ENCODE results near the gene NR1D1.

DNA sequence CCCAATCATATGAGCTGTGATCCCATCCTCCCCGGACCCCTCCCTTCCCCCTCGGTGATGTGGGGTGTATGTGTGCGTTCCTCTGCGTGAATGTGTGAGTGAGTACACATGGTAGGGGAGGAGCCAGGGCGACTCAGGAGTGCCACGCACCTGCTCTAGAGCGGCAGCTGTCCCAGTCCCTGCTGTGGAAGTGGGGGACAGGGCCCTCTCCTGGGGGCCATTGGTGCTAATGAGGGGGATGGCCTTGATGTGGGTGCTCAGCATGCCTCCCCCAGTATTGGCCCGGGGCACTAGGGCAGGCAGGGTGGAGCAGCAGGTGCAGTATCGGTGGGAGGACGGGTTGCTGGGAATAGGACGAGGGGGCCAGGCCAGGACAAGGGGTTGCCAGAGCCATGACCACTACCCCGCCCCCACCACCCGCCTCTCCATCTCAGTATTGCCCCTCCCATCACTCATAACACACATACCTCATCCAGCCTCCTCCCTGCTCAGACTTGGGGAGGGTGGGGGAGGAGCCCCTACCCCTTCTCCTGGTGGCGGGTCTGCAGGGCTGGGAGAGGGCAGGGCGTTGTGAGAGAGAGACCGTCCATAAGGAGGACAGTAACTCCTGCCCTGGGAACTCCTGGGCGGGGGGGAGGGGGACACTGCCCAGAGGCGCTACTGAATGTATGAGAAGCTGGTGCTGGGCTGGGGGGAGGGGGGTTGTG is 8.5 kb downstream of the NR1D1 start:
- TF ChIP-seq, protein P1, sequence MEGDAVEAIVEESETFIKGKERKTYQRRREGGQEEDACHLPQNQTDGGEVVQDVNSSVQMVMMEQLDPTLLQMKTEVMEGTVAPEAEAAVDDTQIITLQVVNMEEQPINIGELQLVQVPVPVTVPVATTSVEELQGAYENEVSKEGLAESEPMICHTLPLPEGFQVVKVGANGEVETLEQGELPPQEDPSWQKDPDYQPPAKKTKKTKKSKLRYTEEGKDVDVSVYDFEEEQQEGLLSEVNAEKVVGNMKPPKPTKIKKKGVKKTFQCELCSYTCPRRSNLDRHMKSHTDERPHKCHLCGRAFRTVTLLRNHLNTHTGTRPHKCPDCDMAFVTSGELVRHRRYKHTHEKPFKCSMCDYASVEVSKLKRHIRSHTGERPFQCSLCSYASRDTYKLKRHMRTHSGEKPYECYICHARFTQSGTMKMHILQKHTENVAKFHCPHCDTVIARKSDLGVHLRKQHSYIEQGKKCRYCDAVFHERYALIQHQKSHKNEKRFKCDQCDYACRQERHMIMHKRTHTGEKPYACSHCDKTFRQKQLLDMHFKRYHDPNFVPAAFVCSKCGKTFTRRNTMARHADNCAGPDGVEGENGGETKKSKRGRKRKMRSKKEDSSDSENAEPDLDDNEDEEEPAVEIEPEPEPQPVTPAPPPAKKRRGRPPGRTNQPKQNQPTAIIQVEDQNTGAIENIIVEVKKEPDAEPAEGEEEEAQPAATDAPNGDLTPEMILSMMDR (IDR thresholded peaks at IDR 0.05): no peak
- TF ChIP-seq POLR2AphosphoS5 (IDR thresholded peaks at IDR 0.05) (peak; percentile 9 to 31), POLR2A (IDR thresholded peaks at IDR 0.05; ENCODE audit: low read depth) (no peak), EP300 (IDR thresholded peaks at IDR 0.05) (no peak)

All from esophagus muscularis mucosa (tissue), 4 donors.